Activated CD4-positive, alpha-beta T cell treated with anti-CD3 and anti-CD28 coated beads, Interleukin-2, amount 10 ng/mL, durations not matched to agents 24 days and 14 days (primary cell): ENCODE data around the gene SLC9A4. TPM values are rescaled to one million over a fixed set of nuclear protein-coding genes. Genes with fewer than 3 reads are reported as not detected.

Experiments used
- DNase-seq: peaks from one replicate; pipeline ENCODE4 v3.0.0; 2022
- H3K27ac Mint-ChIP-seq: one replicate; pipeline ENCODE4 v1.8.0; 2022; ENCODE audit warnings: mild to moderate bottlenecking, mixed read lengths
- H3K27me3 Mint-ChIP-seq: one replicate; pipeline ENCODE4 v1.8.0; 2022; ENCODE audit warnings: mixed read lengths
- H3K36me3 Mint-ChIP-seq: one replicate; pipeline ENCODE4 v1.8.0; 2022; ENCODE audit warnings: low read depth, mild to moderate bottlenecking, mixed read lengths
- H3K4me1 Mint-ChIP-seq: one replicate; pipeline ENCODE4 v1.8.0; 2021; ENCODE audit warnings: mixed read lengths
- H3K4me3 Mint-ChIP-seq: one replicate; pipeline ENCODE4 v1.8.0; 2022; ENCODE audit warnings: mild to moderate bottlenecking, moderate library complexity, mixed read lengths
- H3K9me3 Mint-ChIP-seq: one replicate; pipeline ENCODE4 v1.8.0; 2021; ENCODE audit warnings: mixed read lengths
- intact Hi-C: fragments of 100-400 bp; cut with micrococcal nuclease; formaldehyde crosslinking; loops from one replicate; pipeline ENCODE4 v1.15.1; 2023
- total RNA-seq: library from RNA; stranded (reverse); gene quantifications from 2 replicates; pipeline ENCODE4 v1.2.3, GENCODE V29; 2022

Gene SLC9A4, protein sequence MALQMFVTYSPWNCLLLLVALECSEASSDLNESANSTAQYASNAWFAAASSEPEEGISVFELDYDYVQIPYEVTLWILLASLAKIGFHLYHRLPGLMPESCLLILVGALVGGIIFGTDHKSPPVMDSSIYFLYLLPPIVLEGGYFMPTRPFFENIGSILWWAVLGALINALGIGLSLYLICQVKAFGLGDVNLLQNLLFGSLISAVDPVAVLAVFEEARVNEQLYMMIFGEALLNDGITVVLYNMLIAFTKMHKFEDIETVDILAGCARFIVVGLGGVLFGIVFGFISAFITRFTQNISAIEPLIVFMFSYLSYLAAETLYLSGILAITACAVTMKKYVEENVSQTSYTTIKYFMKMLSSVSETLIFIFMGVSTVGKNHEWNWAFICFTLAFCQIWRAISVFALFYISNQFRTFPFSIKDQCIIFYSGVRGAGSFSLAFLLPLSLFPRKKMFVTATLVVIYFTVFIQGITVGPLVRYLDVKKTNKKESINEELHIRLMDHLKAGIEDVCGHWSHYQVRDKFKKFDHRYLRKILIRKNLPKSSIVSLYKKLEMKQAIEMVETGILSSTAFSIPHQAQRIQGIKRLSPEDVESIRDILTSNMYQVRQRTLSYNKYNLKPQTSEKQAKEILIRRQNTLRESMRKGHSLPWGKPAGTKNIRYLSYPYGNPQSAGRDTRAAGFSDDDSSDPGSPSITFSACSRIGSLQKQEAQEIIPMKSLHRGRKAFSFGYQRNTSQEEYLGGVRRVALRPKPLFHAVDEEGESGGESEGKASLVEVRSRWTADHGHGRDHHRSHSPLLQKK
- total RNA-seq = 0.07 and 0.12 TPM in 2 replicates

DNA sequence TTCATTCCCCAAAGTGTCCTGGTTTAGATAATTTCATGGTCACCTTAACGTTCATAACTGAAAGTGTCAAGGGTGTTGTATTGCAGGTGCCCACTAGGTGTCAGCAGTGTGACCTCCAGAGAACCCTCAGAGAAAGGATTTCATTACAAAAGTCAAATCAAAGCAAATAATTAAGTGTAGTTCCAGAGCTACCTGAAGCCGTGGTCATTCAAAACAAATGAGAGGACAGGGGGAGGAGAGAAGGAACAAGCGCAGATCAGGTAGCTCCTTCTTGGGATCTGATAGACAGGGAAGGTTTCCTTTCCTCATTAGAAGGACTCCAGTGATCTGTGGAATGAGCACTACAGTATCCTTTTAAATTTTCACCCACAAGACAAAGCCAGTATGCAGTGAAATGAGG lies at the start of gene SLC9A4:
SLC9A4 (plus strand) TSS at position 207 of the 400 bp plus-strand sequence. CDS start 534 bp downstream, outside the sequence.
- H3K4me3 Mint-ChIP-seq = no peak within 1 kb of the TSS
- peak; percentile 85 for DNase-seq
- no peaks in the 10 kb centered on the region for H3K9me3 Mint-ChIP-seq
- H3K36me3 Mint-ChIP-seq = no peaks in the 10 kb centered on the region
- H3K4me1 Mint-ChIP-seq = no peaks in the 10 kb centered on the region
- H3K27ac Mint-ChIP-seq = no peak within 1 kb of the TSS
- H3K27me3 Mint-ChIP-seq = peaks cover 47% of the 10 kb centered on the region
- intact Hi-C loops = loop anchor here (2.0 to 10.0 kb wide), 3 partner anchors 120 to 332 kb away; no protein-coding TSS in a partner anchor

DNA sequence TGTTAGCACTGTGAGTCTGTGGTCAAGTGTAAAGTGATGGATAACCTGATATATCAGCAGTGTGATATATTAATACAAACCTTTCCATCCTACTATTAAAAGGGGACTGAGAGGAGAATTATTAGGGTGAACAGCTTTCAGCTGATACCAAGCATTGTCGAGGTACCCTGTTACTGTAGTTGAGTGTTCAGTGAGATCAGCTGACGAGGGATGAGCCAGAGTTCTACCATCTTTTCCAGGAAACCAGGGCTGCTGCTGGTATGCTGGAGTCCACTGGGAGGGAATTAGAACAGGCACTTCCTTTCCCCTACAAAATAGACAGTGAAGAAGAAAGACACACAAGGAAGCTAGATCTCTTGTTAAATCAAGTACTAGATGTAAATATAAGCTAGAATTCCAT lies 49.7 kb upstream of the SLC9A4 start:
- peaks cover 10% of the 10 kb centered on the region for H3K9me3 Mint-ChIP-seq
- no peak for DNase-seq
- H3K4me1 Mint-ChIP-seq = peaks cover 78% of the 10 kb centered on the region
- peaks cover 59% of the 10 kb centered on the region for H3K36me3 Mint-ChIP-seq
- intact Hi-C loops = no loop called here
- peak overlapping the region; percentile 91 for H3K27ac Mint-ChIP-seq
- no peaks in the 10 kb centered on the region for H3K27me3 Mint-ChIP-seq
- H3K4me3 Mint-ChIP-seq = peak overlapping the region; percentile 86

DNA sequence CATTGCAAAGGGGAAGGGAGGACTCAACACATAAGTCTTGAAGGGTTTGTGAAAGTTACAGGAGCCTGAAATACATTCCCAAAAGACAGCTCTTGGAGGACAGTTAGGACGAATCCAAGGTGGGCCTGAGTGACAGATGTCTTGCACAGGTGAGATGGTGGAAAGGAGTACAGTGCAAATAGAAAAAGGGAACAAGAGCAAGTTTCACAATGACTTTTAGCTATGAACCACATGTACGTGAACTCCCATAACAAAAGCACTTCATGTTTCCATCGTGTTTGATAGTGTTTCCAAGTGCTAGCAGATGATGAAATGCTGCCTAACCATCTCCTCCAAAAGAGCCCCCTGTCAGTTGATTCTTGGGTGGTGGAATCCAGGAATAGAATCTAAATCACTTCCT lies 48.3 kb upstream of the SLC9A4 start:
- peak overlapping the region; percentile 54 for H3K4me3 Mint-ChIP-seq
- peak overlapping the region; percentile 84 for H3K27ac Mint-ChIP-seq
- peaks cover 72% of the 10 kb centered on the region for H3K36me3 Mint-ChIP-seq
- H3K27me3 Mint-ChIP-seq = no peaks in the 10 kb centered on the region
- intact Hi-C loops = no loop called here
- DNase-seq = peak; percentile 65
- peaks cover 80% of the 10 kb centered on the region for H3K4me1 Mint-ChIP-seq
- peaks cover 13% of the 10 kb centered on the region for H3K9me3 Mint-ChIP-seq

DNA sequence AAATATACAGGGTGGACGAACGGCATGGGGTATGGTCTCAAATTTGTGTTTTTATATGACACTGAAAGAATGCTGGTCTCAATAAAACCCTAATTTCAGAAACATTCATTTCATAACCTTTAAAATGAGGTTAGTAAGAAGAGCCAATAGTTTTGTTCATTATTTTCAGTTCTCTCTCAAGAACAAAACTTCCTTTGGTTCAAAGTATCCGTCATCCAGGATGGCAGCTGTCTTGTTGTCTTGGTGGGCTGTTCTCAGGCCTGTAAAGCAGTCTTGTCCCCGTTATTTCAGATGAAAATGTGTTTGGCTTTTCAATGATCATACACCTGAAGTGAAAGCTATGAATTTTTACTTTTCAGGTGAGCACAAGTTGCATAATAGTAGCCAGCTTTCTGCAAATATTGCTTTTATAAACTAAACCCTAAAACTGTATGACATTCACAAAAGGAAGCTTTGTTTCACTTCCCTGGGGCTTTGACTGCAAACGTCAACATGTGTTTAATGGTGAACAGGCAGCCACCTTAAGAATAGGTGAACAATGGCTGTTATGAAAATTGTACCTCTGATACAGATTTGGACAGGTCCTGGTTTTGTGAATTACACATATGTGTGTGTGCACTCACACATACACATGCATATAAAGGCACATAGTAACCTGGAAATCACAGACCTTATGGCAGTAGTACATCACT lies 47.4 kb upstream of the SLC9A4 start:
- no peak for DNase-seq
- Mint-ChIP-seq H3K27me3 (no peaks in the 10 kb centered on the region), H3K36me3 (peaks cover 79% of the 10 kb centered on the region), H3K9me3 (peaks cover 19% of the 10 kb centered on the region), H3K27ac (peak overlapping the region; percentile 21), H3K4me3 (no peak overlapping the region), H3K4me1 (peaks cover 78% of the 10 kb centered on the region)
- intact Hi-C loops = no loop called here

DNA sequence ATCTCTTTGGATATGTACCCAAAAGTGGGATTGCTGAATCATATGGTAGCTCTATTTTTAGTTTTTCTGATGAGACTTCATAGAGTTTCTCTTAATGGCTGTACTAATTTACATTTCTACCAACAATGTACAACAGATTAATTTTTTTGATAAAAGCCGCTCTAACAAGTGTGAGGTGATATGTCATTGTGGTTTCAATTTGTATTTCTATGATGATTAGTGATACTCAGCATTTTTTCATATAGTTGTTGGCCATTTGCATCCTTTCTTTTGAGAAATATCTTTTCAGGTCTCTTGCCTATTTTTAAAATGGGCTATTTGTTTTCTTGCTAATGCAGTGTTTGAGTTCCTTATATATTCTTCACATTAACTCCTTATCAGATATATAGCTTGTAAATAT lies 45.8 kb upstream of the SLC9A4 start:
- peaks cover 65% of the 10 kb centered on the region for H3K4me1 Mint-ChIP-seq
- H3K27me3 Mint-ChIP-seq = no peaks in the 10 kb centered on the region
- intact Hi-C loops = no loop called here
- DNase-seq = no peak
- no peak overlapping the region for H3K27ac Mint-ChIP-seq
- no peak overlapping the region for H3K4me3 Mint-ChIP-seq
- peaks cover 79% of the 10 kb centered on the region for H3K36me3 Mint-ChIP-seq
- H3K9me3 Mint-ChIP-seq = peaks cover 25% of the 10 kb centered on the region

DNA sequence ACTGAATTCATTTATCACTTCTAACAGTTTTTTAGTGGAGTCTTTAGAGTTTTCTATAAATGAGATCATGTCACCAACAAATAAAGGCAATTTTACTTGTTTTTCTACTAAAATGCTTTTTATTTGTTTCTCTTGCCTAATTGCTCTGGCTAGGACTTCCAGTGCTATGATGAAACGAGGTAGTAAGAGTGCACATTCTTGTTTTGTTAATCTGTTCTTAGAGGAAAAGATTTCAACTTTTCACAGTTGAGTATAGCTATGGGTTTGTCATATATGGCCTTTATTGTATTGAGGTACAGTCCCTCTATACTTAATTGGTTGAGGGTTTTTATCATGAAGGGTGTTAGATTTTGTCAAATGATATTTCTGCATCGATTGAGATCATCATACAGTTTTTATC lies 44.5 kb upstream of the SLC9A4 start:
- DNase-seq = no peak
- peaks cover 27% of the 10 kb centered on the region for H3K9me3 Mint-ChIP-seq
- no peaks in the 10 kb centered on the region for H3K27me3 Mint-ChIP-seq
- peaks cover 57% of the 10 kb centered on the region for H3K4me1 Mint-ChIP-seq
- H3K4me3 Mint-ChIP-seq = no peak overlapping the region
- no peak overlapping the region for H3K27ac Mint-ChIP-seq
- intact Hi-C loops = no loop called here
- H3K36me3 Mint-ChIP-seq = peaks cover 77% of the 10 kb centered on the region

DNA sequence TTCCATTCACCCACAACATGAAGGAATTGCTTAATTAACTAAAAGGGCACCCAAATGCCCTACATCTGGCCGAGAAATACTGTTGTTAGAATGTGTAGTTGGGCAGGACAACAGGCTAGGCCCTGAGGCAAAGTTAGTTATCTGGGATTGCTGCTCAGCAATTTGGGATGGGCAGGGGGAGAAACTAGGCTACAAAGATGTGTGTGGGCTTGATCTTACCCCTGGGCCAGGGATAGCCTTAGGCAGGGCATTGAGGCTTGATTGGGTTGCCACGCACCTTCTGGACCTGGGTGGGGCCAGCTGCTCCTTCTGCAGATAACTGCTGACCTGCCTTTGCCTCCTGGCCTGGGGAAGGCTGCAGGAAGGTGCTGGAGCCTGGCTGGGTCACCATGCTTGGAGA lies 40.6 kb upstream of the SLC9A4 start:
- H3K9me3 Mint-ChIP-seq = peaks cover 21% of the 10 kb centered on the region
- intact Hi-C loops = loop anchor here (10.0 kb wide), 1 partner anchor 728 kb away; no protein-coding TSS in a partner anchor
- DNase-seq = no peak
- no peaks in the 10 kb centered on the region for H3K27me3 Mint-ChIP-seq
- H3K36me3 Mint-ChIP-seq = peaks cover 75% of the 10 kb centered on the region
- peaks cover 52% of the 10 kb centered on the region for H3K4me1 Mint-ChIP-seq
- H3K27ac Mint-ChIP-seq = no peak overlapping the region
- H3K4me3 Mint-ChIP-seq = no peak overlapping the region

DNA sequence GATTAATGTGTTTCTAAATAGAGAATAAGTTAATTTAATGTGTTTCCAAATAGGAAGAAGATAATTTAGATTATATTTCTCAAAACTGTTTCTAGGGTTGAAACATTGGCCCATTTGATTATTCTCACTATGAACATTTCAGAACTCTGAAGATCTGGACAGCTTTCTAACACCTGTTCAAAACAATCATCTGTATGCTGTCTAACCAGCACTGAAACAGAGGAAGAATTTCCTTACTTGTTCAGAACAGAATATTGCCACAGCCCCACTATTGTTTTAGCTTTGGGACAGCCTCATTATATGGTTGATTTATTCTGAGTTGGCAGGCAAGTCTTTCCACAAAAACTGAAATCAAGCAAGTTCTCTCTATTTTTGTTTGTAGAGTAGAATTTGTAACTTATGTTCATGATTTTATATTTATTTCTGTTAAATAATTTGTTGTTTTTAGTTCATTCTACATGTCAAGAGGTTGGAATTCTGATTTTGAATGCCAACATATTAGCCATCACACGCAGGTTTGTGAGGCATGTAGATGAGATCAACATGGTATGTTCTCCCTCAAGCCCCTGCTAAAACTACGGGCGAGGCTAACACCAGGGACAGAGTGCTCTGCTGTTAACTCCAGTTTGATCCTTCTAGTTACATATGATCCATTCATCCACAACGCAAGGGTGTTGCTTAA lies 38.9 kb upstream of the SLC9A4 start:
- Mint-ChIP-seq H3K36me3 (peaks cover 60% of the 10 kb centered on the region), H3K27me3 (no peaks in the 10 kb centered on the region), H3K4me3 (no peak overlapping the region), H3K9me3 (peaks cover 17% of the 10 kb centered on the region), H3K4me1 (peaks cover 47% of the 10 kb centered on the region), H3K27ac (peak overlapping the region; percentile 3)
- intact Hi-C loops = loop anchor here (10.0 kb wide), 1 partner anchor 729 kb away; no protein-coding TSS in a partner anchor
- DNase-seq = no peak

DNA sequence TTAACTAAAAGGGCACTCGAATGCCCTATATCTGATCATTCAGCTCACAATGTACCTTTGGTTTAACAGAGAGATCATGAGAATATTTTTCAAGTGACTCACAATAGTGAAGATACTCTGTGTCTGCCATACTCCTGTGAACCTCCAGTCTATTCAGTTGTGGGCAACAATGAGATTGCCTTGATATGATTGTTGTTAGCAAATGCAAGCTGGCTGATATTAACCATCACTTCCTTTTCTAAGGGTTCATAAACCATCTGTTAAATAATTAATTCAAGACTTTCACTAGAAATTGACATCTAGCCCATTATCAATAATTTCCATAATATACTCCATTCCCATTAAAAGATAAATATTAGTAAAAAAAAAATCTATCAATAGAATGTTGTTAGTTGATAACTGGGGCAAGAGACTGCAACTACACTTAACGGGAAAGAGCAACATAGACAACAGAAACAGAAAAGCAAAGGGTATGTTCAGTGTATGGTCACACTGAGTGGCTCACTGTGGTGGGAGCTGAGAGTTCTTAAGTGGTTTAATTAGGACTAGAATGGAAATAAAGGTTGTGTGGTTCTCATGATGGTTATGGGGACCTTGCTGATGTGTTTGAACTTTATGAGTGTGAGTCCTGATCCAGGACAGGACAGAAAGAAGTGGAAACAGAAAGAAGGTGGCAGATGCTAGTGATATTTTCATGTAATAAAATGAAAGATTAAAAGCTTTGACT lies 38.2 kb upstream of the SLC9A4 start:
- no peaks in the 10 kb centered on the region for H3K27me3 Mint-ChIP-seq
- H3K9me3 Mint-ChIP-seq = peaks cover 17% of the 10 kb centered on the region
- intact Hi-C loops = loop anchor here (5.0 to 10.0 kb wide), 2 partner anchors 353 to 730 kb away; no protein-coding TSS in a partner anchor
- peak overlapping the region; percentile 9 for H3K4me3 Mint-ChIP-seq
- H3K4me1 Mint-ChIP-seq = peaks cover 40% of the 10 kb centered on the region
- H3K27ac Mint-ChIP-seq = peak overlapping the region; percentile 30
- peaks cover 53% of the 10 kb centered on the region for H3K36me3 Mint-ChIP-seq
- DNase-seq = no peak

DNA sequence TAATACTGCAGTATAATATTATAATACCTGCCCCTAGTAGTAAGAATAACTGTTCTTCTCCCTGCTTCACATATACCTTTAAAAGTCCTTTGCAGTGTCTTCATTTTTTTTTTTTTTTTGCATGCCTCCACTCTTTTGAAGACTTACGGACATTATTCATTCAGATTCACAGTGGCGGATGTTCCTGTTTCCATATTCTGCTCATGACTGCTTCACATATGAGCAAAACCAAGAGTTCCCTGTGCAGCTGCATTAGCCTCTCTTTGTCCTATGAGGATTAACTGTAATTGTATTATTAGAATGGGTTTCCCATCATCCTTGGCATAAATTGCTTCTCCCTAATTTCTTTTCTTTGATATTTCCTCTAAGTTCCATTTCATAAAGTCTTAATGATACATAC lies 37.3 kb upstream of the SLC9A4 start:
- H3K4me1 Mint-ChIP-seq = peaks cover 35% of the 10 kb centered on the region
- peak overlapping the region; percentile 87 for H3K27ac Mint-ChIP-seq

DNA sequence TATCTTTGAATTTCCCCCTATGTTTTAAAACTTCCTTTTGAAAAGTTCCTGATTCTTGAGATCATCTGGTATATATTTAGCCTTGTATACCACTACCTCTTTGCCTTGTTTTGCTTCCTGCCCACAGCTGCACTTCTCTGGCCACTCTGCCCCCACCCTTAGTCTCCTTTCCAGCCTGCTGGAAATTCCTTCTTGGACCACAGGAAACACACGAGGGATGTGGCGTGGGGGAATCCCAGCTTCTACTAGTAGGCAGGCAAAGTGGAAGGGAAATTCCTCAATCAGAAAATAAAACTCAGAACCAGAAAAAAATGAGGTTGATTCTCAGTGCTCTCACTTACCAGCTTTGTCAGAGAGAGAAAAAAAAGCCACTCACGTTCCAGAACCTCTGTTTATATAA lies 36.7 kb upstream of the SLC9A4 start:
- intact Hi-C loops = loop anchor here (1.0 to 10.0 kb wide), 5 partner anchors 18 to 732 kb away; no protein-coding TSS in a partner anchor
- DNase-seq = no peak
- peak overlapping the region; percentile 87 for H3K27ac Mint-ChIP-seq
- peaks cover 9% of the 10 kb centered on the region for H3K9me3 Mint-ChIP-seq
- peaks cover 40% of the 10 kb centered on the region for H3K36me3 Mint-ChIP-seq
- H3K27me3 Mint-ChIP-seq = no peaks in the 10 kb centered on the region
- H3K4me3 Mint-ChIP-seq = peak overlapping the region; percentile 43
- peaks cover 33% of the 10 kb centered on the region for H3K4me1 Mint-ChIP-seq

More for the DNA sequence above, 37.3 kb upstream of the SLC9A4 start:
- Mint-ChIP-seq H3K36me3 (peaks cover 44% of the 10 kb centered on the region), H3K9me3 (peaks cover 11% of the 10 kb centered on the region), H3K4me3 (no peak overlapping the region), H3K27me3 (no peaks in the 10 kb centered on the region)
- DNase-seq = no peak
- intact Hi-C loops = loop anchor here (1.0 to 10.0 kb wide), 5 partner anchors 17 to 731 kb away; no protein-coding TSS in a partner anchor

DNA sequence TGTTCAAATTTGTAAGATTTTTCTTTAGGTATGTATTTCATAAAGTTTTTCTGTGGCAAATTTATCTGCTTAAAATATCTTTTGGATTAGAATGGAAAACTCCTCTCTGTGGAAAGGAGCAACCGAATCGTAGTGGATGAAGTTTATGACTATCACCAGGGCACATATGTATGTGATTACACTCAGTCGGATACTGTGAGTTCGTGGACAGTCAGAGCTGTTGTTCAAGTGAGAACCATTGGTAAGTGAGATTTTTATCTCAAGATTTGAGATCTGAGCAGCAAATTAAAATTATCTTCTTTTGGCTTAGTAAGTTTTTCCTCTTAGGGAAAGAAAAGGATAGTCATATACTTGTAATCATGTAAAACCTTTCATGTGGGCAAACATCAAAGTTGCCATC lies 35.9 kb upstream of the SLC9A4 start:
- intact Hi-C loops = loop anchor here (1.0 to 10.0 kb wide), 4 partner anchors 70 to 732 kb away; no protein-coding TSS in a partner anchor
- H3K27ac Mint-ChIP-seq = peak overlapping the region; percentile 96
- peaks cover 39% of the 10 kb centered on the region for H3K36me3 Mint-ChIP-seq
- H3K4me3 Mint-ChIP-seq = peak overlapping the region; percentile 68
- peaks cover 3% of the 10 kb centered on the region for H3K9me3 Mint-ChIP-seq
- H3K27me3 Mint-ChIP-seq = no peaks in the 10 kb centered on the region
- H3K4me1 Mint-ChIP-seq = peaks cover 31% of the 10 kb centered on the region
- DNase-seq = no peak
